Fibroblast of peridontal ligament (primary cell): ENCODE data around the gene GET4.
"Not testable (repeated sequence)": the region's sequence is repeated elsewhere in the genome, so short reads cannot be mapped to it uniquely, and the experiment has no call there.

Source experiments
- DNase-seq: peaks from one replicate; pipeline ENCODE4 v3.0.0-alpha.2; 2010; ENCODE audit errors: extremely low read depth

Gene GET4

GRCh38 chr7:869348-869747 lies 7.0 kb upstream of the GET4 start:
- DNase-seq, result no peak

GRCh38 chr7:871900-872537 lies 4.3 kb upstream of the GET4 start:
- DNase-seq, result no peak

- not testable (repeated sequence) for DNase-seq
These were observed 3.7 kb upstream of the GET4 start for GRCh38 chr7:872685-873084.

GRCh38 chr7:873367-874002 lies 2.9 kb upstream of the GET4 start:
- peak; percentile 70 for DNase-seq

- DNase-seq, result no peak
These were observed 2.2 kb upstream of the GET4 start for GRCh38 chr7:874031-874749.

- no peak for DNase-seq
These were observed 1.3 kb upstream of the GET4 start for GRCh38 chr7:875051-875450.

- no peak for DNase-seq
These were observed 778 bp upstream of the GET4 start for GRCh38 chr7:875476-876076.

- DNase-seq, result no peak
These were observed 588 bp downstream of the GET4 start for GRCh38 chr7:876972-877311.

- no peak for DNase-seq
These were observed 1.2 kb downstream of the GET4 start for GRCh38 chr7:877312-878232.

GRCh38 chr7:879093-879492 lies 2.7 kb downstream of the GET4 start:
- DNase-seq, result no peak

GRCh38 chr7:879706-880105 lies 3.4 kb downstream of the GET4 start:
- no peak for DNase-seq

- no peak for DNase-seq
These were observed 4.1 kb downstream of the GET4 start for GRCh38 chr7:880450-880849.

GRCh38 chr7:881441-882234 lies 5.3 kb downstream of the GET4 start:
- DNase-seq, result no peak

GRCh38 chr7:882336-883035 lies 6.1 kb downstream of the GET4 start:
- no peak for DNase-seq

- DNase-seq, result no peak
These were observed 7.0 kb downstream of the GET4 start for GRCh38 chr7:883055-884021.

GRCh38 chr7:884191-885003 lies 8.0 kb downstream of the GET4 start:
- no peak for DNase-seq

GRCh38 chr7:885261-885892 lies 9.0 kb downstream of the GET4 start:
- no peak for DNase-seq
